SHP77 treated with DMSO at 0.1 percent for 48 hours (cell line): ENCODE data around the gene CSN1S1.

Source experiments
- DNase-seq: peaks from one replicate; lab custom pipeline; 2025; lab: John Stamatoyannopoulos, UW

CSN1S1 gene

GRCh38 chr4:69994782-69995181 lies 63.9 kb downstream of the CSN1S1 start:
- no peak for DNase-seq

GRCh38 chr4:69995526-69996016 lies 64.7 kb downstream of the CSN1S1 start, which contains the start of gene STATH:
TSS of gene STATH (plus strand) at chr4:69995966. CDS start at chr4:69998438, 2,472 bp downstream.
- DNase-seq, result no peak
